ENCODE measurements around the gene DPP6.

Gene DPP6

GRCh38 chr7:154876516-154876915 lies 824.3 kb downstream of the DPP6 start:
- H3K4me3 ChIP-seq (ENCODE audit: low read depth, low read length) = no peak overlapping the region
- no peak for TF ChIP-seq CTCF (IDR thresholded peaks at IDR 0.05; ENCODE audit: low read depth, low read length)

- no peak for TF ChIP-seq CTCF (IDR thresholded peaks at IDR 0.05; ENCODE audit: low read depth, low read length)
- no peak overlapping the region for H3K4me3 ChIP-seq (ENCODE audit: low read depth, low read length)
Observed at GRCh38 chr7:154877031-154877430, 824.8 kb downstream of the DPP6 start.

- no peak for TF ChIP-seq CTCF (IDR thresholded peaks at IDR 0.05; ENCODE audit: low read depth, low read length)
- no peak overlapping the region for H3K4me3 ChIP-seq (ENCODE audit: low read depth, low read length)
Observed at GRCh38 chr7:154879629-154880028, 827.4 kb downstream of the DPP6 start.

- no peak for TF ChIP-seq CTCF (IDR thresholded peaks at IDR 0.05; ENCODE audit: low read depth, low read length)
- H3K4me3 ChIP-seq (ENCODE audit: low read depth, low read length) = no peak overlapping the region
Observed at GRCh38 chr7:154880513-154880912, 828.3 kb downstream of the DPP6 start.

GRCh38 chr7:154881026-154881425 lies 828.8 kb downstream of the DPP6 start:
- no peak for TF ChIP-seq CTCF (IDR thresholded peaks at IDR 0.05; ENCODE audit: low read depth, low read length)

GRCh38 chr7:154881526-154881925 lies 829.3 kb downstream of the DPP6 start:
- no peak for TF ChIP-seq CTCF (IDR thresholded peaks at IDR 0.05; ENCODE audit: low read depth, low read length)
- H3K4me3 ChIP-seq (ENCODE audit: low read depth, low read length) = no peak overlapping the region

More at GRCh38 chr7:154881026-154881425, 828.8 kb downstream of the DPP6 start:
- no peak overlapping the region for H3K4me3 ChIP-seq (ENCODE audit: low read depth, low read length)

- no peak for TF ChIP-seq CTCF (IDR thresholded peaks at IDR 0.05; ENCODE audit: low read depth, low read length)
- no peak overlapping the region for H3K4me3 ChIP-seq (ENCODE audit: low read depth, low read length)
Observed at GRCh38 chr7:154882931-154883474, 830.8 kb downstream of the DPP6 start.
